RWPE1 (cell line): ENCODE results near the gene CAMK1D.

Experiments used
- CTCF ChIA-PET: fragments of 350-600 bp; sonication (Branson Sonifier 250); formaldehyde crosslinking; extraction: SDS; loops from one replicate; lab custom pipeline; 2021; lab: Yijun Ruan, JAX
- POLR2A ChIA-PET: fragments of 400-600 bp; formaldehyde crosslinking; extraction: SDS; loops from one replicate; lab custom pipeline; 2020; ENCODE audit warnings: antibody characterized with exemption; ENCODE audit not compliant: low non-redundant PET; lab: Yijun Ruan, JAX
- DNase-seq: peaks from one replicate; pipeline ENCODE4 v3.0.0; 2012; ENCODE audit warnings: low spot score
- H3K27ac ChIP-seq: fragments of 450-650 bp; 2 replicates; pipeline ENCODE4 v1.5.1; 2017
- CTCF ChIP-seq: fragments of 450-650 bp; conservative IDR thresholded peaks from 2 replicates; pipeline ENCODE4 v1.5.1; 2017; ENCODE audit warnings: low read depth, mild to moderate bottlenecking

CAMK1D gene

DNA sequence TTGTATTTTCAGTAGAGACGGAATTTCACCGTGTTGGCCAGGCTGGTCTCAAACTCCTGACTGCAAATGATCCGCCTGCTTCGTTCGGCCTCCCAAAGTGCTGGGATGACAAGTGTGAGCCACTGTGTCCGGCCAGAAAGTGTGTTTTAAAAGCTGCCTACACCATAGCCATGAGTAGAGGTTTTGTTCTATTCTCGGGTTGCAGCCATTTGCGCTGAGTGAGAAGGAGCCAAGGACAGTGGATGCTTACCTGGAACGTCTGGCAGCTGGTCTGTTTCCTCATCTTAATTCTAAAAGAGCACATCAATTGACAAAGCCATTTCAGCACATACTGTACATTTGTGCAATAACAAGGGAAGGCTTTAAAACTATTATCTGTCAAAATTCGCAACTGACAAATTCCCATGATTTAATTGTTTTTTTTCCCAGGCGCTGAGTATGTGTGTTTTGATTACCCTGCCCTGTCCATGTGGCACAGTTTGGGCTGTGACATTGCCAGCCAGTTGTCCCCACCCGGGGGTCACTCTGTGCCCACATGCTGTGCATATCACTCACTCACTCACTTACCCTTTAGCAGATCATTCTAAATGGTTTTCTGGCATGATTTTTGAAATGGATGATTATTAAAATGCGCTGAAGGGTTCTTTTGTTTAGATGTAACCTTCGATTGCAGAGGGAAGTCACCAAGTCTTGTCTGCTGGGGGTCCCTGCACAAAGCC lies 400.6 kb downstream of the CAMK1D start:
- ChIA-PET CTCF (no interaction called here), POLR2A (no interaction called here)
- TF ChIP-seq CTCF = no peak
- no peak for DNase-seq
- no peak overlapping the region for H3K27ac ChIP-seq

- H3K27ac ChIP-seq = no peak overlapping the region
- POLR2A ChIA-PET = no interaction called here
- no peak for TF ChIP-seq CTCF
- no peak for DNase-seq
- CTCF ChIA-PET = no interaction called here
Observed at GRCh38 chr10:12750526-12751201, 401.3 kb downstream of the CAMK1D start.

DNA sequence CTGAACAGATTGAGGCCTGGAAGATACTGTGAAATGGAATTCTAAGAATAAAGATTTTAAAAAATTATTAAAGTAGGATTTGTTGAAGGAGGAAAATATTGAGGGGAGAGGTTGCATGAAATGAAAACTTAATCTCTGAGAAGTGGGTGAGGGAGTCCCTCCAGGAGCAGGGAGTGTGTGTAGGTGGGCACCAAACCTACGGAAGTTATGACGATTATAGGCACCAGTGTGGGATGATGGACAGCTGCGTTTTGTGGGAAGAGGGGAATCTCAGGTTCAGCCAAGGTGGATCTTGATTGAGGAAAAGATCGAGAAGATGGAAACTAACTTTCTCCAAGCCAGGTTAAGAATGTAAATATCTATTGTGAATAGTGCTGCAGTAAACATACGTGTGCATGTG lies 405.7 kb downstream of the CAMK1D start:
- no peak overlapping the region for H3K27ac ChIP-seq
- no peak for TF ChIP-seq CTCF
- DNase-seq = no peak
- ChIA-PET POLR2A (no interaction called here), CTCF (no interaction called here)

GRCh38 chr10:12757351-12757750 lies 408.0 kb downstream of the CAMK1D start:
- TF ChIP-seq CTCF = no peak
- POLR2A ChIA-PET = no interaction called here
- CTCF ChIA-PET = interaction anchor here (0.6 kb wide), 1 partner anchor 91 kb away, joined by 4 read pairs; no protein-coding TSS in a partner anchor
- H3K27ac ChIP-seq = no peak overlapping the region
- DNase-seq = no peak

DNA sequence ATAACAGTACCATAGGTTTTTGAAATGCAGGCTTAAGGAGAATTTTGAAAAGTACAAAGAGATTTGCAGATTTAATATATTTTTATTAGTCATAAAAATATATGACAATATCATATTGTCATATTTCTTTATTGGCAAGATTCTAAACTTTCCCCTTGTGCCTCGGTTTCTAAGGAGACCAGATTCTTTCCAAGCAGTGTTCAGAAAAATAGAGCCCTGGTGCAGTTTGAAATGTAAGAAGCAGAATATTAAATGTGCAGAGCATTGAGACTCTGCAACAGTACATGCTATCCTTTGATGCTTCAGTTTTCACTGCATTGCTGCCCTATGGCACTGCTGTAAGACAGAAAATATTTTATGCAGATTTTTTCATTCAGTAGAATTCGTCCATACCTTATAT lies 408.9 kb downstream of the CAMK1D start:
- ChIA-PET POLR2A (no interaction called here), CTCF (no interaction called here)
- H3K27ac ChIP-seq = no peak overlapping the region
- no peak for DNase-seq
- TF ChIP-seq CTCF = no peak

GRCh38 chr10:12766223-12766622 lies 416.9 kb downstream of the CAMK1D start:
- ChIA-PET CTCF (interaction anchor here (0.7 to 0.8 kb wide), 2 partner anchors 16 to 83 kb away, joined by 4 to 5 read pairs; no protein-coding TSS in a partner anchor), POLR2A (no interaction called here)
- no peak for DNase-seq
- no peak overlapping the region for H3K27ac ChIP-seq
- TF ChIP-seq CTCF = no peak
